H9 (cell line): ENCODE data around the gene VPS25. TPM values are rescaled to one million over a fixed set of nuclear protein-coding genes. Genes with fewer than 3 reads are reported as not detected.
"Not testable (repeated sequence)": the region's sequence is repeated elsewhere in the genome, so short reads cannot be mapped to it uniquely, and the experiment has no call there.

Experiments used
- DNase-seq: peaks from one replicate; pipeline ENCODE4 v3.0.0-alpha.2; 2017
- H2AFZ ChIP-seq: one replicate; pipeline ENCODE4 v1.6.1; 2013; ENCODE audit warnings: mild to moderate bottlenecking, low read length, control low read depth, moderate library complexity
- H2AK5ac ChIP-seq: 2 replicates; pipeline ENCODE4 v1.6.1; 2013; ENCODE audit warnings: low read length, control low read depth, mixed read lengths; ENCODE audit not compliant: insufficient read length
- H2BK120ac ChIP-seq: one replicate; pipeline ENCODE4 v1.6.1; 2013; ENCODE audit warnings: low read depth, mild to moderate bottlenecking, low read length, control low read depth, inconsistent platforms; ENCODE audit not compliant: poor library complexity, severe bottlenecking
- H2BK12ac ChIP-seq: 2 replicates; pipeline ENCODE4 v1.6.1; 2013; ENCODE audit warnings: low read length, control low read depth, mixed read lengths, low read depth; ENCODE audit not compliant: insufficient read length
- H2BK15ac ChIP-seq: 2 replicates; pipeline ENCODE4 v1.6.1; 2013; ENCODE audit warnings: low read depth, low read length, control low read depth
- H2BK20ac ChIP-seq: one replicate; pipeline ENCODE4 v1.6.1; 2013; ENCODE audit warnings: low read depth, mild to moderate bottlenecking, low read length, control low read depth, inconsistent platforms; ENCODE audit not compliant: poor library complexity, severe bottlenecking
- H2BK5ac ChIP-seq: 2 replicates; pipeline ENCODE4 v1.6.1; 2013; ENCODE audit warnings: low read length, control low read depth, mixed read lengths; ENCODE audit not compliant: insufficient read length
- H3K14ac ChIP-seq: 2 replicates; pipeline ENCODE4 v1.6.1; 2013; ENCODE audit warnings: low read length, control low read depth; ENCODE audit not compliant: insufficient read depth
- H3K18ac ChIP-seq: 2 replicates; pipeline ENCODE4 v1.6.1; 2013; ENCODE audit warnings: low read depth, mild to moderate bottlenecking, mixed read lengths, low read length, control low read depth; ENCODE audit not compliant: insufficient read length
- H3K23ac ChIP-seq: 2 replicates; pipeline ENCODE4 v1.6.1; 2013; ENCODE audit warnings: low read length, control low read depth, mixed read lengths, low read depth; ENCODE audit not compliant: insufficient read length
- H3K23me2 ChIP-seq: 2 replicates; pipeline ENCODE4 v1.6.1; 2013; ENCODE audit warnings: low read depth, mild to moderate bottlenecking, mixed read lengths, low read length, control low read depth; ENCODE audit not compliant: insufficient read length, poor library complexity, severe bottlenecking
- H3K27ac ChIP-seq: 2 replicates; pipeline ENCODE4 v1.5.1; 2013; ENCODE audit warnings: low read length, control low read depth, mixed read lengths, low read depth; ENCODE audit not compliant: insufficient read length
- H3K27me3 ChIP-seq: 2 replicates; pipeline ENCODE4 v1.6.1; 2013; ENCODE audit warnings: low read length, control low read depth, inconsistent platforms; ENCODE audit not compliant: insufficient read depth
- H3K4ac ChIP-seq: 2 replicates; pipeline ENCODE4 v1.6.1; 2013; ENCODE audit warnings: low read depth, mild to moderate bottlenecking, control low read depth, inconsistent platforms, low read length, moderate library complexity
- H3K4me1 ChIP-seq: 2 replicates; pipeline ENCODE4 v1.6.1; 2013; ENCODE audit warnings: low read length, control low read depth, inconsistent platforms; ENCODE audit not compliant: insufficient read depth
- H3K4me2 ChIP-seq: 2 replicates; pipeline ENCODE4 v1.6.1; 2013; ENCODE audit warnings: low read length, control low read depth, mixed read lengths; ENCODE audit not compliant: insufficient read length, insufficient read depth
- H3K56ac ChIP-seq: 2 replicates; pipeline ENCODE4 v1.6.1; 2013; ENCODE audit warnings: low read depth, mild to moderate bottlenecking, mixed read lengths, low read length, control low read depth; ENCODE audit not compliant: insufficient read length
- H3K79me1 ChIP-seq: 2 replicates; pipeline ENCODE4 v1.6.1; 2013; ENCODE audit warnings: low read depth, mild to moderate bottlenecking, moderate library complexity, low read length, control low read depth, inconsistent platforms; ENCODE audit not compliant: insufficient read depth, poor library complexity, severe bottlenecking
- H3K79me2 ChIP-seq: 2 replicates; pipeline ENCODE4 v1.6.1; 2013; ENCODE audit warnings: low read length, control low read depth, inconsistent platforms; ENCODE audit not compliant: insufficient read depth
- H3K9ac ChIP-seq: 2 replicates; pipeline ENCODE4 v1.6.1; 2013; ENCODE audit warnings: low read length, control low read depth, mixed read lengths; ENCODE audit not compliant: insufficient read length; ENCODE audit errors: extremely low read depth
- H3K9me3 ChIP-seq: one replicate; pipeline ENCODE4 v1.6.1; 2013; ENCODE audit warnings: low read depth, low read length, inconsistent platforms; ENCODE audit not compliant: control insufficient read depth
- H3T11ph ChIP-seq: one replicate; pipeline ENCODE4 v1.6.1; 2013; ENCODE audit warnings: mild to moderate bottlenecking, low read length, control low read depth, inconsistent platforms
- H4K20me1 ChIP-seq: one replicate; pipeline ENCODE4 v1.6.1; 2013; ENCODE audit not compliant: control insufficient read depth, insufficient read length, insufficient read depth
- H4K5ac ChIP-seq: 2 replicates; pipeline ENCODE4 v1.6.1; 2013; ENCODE audit warnings: low read depth, mild to moderate bottlenecking, mixed read lengths, low read length, control low read depth; ENCODE audit not compliant: insufficient read length
- H4K8ac ChIP-seq: replicated peaks from 2 replicates; pipeline ENCODE4 v1.6.1; 2013; ENCODE audit warnings: low read length, control low read depth, mixed read lengths, low read depth; ENCODE audit not compliant: insufficient read length
- H4K91ac ChIP-seq: 2 replicates; pipeline ENCODE4 v1.6.1; 2013; ENCODE audit warnings: low read depth, mild to moderate bottlenecking, moderate library complexity, mixed read lengths, low read length, control low read depth; ENCODE audit not compliant: insufficient read length
- H3K27ac Mint-ChIP-seq, 3 experiments: 2 replicates in 2 of 3; 3 replicates in 1 of 3; pipeline ENCODE4 v1.8.0; 2020 to 2021; ENCODE audit warnings: mixed read lengths in 3 of 3, mild to moderate bottlenecking in 1 of 3, moderate library complexity in 1 of 3
- H3K27me3 Mint-ChIP-seq: 2 replicates; pipeline ENCODE4 v1.8.0; 2021; ENCODE audit warnings: low read depth, mild to moderate bottlenecking, moderate library complexity, mixed read lengths
- H3K36me3 Mint-ChIP-seq, 3 experiments: 2 replicates in 2 of 3; 3 replicates in 1 of 3; pipeline ENCODE4 v1.8.0; 2020 to 2021; ENCODE audit warnings: low read depth in 3 of 3, mixed read lengths in 3 of 3; ENCODE audit not compliant: insufficient read depth in 1 of 3
- H3K4me1 Mint-ChIP-seq, 2 experiments: 2 replicates each; pipeline ENCODE4 v1.8.0; 2020; ENCODE audit warnings: mixed read lengths in 2 of 2
- H3K4me3 Mint-ChIP-seq, 2 experiments: 2 replicates in 1 of 2; 3 replicates in 1 of 2; pipeline ENCODE4 v1.8.0; 2020 to 2021; ENCODE audit warnings: mild to moderate bottlenecking in 2 of 2, mixed read lengths in 2 of 2, moderate library complexity in 1 of 2
- H3K9me3 Mint-ChIP-seq, 2 experiments: 2 replicates in 1 of 2; 3 replicates in 1 of 2; pipeline ENCODE4 v1.8.0; 2020; ENCODE audit warnings: mild to moderate bottlenecking in 2 of 2, mixed read lengths in 2 of 2, moderate library complexity in 1 of 2
- WGBS: extraction: QIAGEN DNeasy Blood & Tissue Kit; methylation state at CpG from one replicate; pipeline ENCODE4 v1.1.7; 2013; ENCODE audit warnings: missing lambda C conversion rate, low lambda C conversion rate, mixed read lengths; ENCODE audit not compliant: insufficient read length; ENCODE audit errors: extremely low coverage; 5-methylcytosine and 5-hydroxymethylcytosine counted together
- total RNA-seq: library from RNA; stranded (reverse); gene quantifications from 2 replicates; pipeline ENCODE4 v1.2.1, GENCODE V29; 2021

Gene VPS25
- total RNA-seq, 1 experiment from 2014 or later: 113 TPM

DNA sequence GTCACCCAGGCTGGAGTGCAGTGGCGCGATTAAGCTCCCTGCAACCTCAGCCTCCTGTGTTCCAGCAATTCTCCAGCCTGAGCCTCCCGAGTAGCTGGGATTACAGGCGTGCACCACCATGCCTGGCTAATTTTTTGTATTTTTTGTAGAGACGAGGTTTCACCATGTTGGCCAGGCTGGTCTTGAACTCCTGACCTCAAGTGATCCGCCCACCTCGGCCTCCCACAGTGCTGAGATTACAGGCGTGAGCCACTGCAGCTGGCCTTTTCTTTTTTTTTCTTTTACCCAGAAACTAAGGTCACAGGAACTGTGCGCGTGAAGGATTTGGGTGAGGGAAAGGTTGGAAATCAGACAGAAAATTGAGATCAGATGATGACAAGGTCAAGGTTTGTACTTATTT lies 3.3 kb upstream of the VPS25 start:
- not testable (repeated sequence) for H3K27ac ChIP-seq, H3K4me3 Mint-ChIP-seq, H2BK15ac ChIP-seq, H3K14ac ChIP-seq, H3K23me2 ChIP-seq, H3T11ph ChIP-seq, H3K9me3 Mint-ChIP-seq, H3K4ac ChIP-seq, H4K20me1 ChIP-seq, H3K79me1 ChIP-seq, DNase-seq, H2BK120ac ChIP-seq, H2AFZ ChIP-seq, H3K36me3 Mint-ChIP-seq, H2BK12ac ChIP-seq, H4K5ac ChIP-seq, H2BK20ac ChIP-seq, H3K56ac ChIP-seq, H3K9me3 ChIP-seq, H2BK5ac ChIP-seq, H3K79me2 ChIP-seq, H4K91ac ChIP-seq, H4K8ac ChIP-seq, H3K23ac ChIP-seq, H3K4me1 ChIP-seq, H2AK5ac ChIP-seq, H3K27ac Mint-ChIP-seq, H3K27me3 ChIP-seq, H3K18ac ChIP-seq, H3K4me2 ChIP-seq, H3K9ac ChIP-seq
- WGBS: no CpG with 5 or more reads among the region's 10 CpGs
- Mint-ChIP-seq H3K4me1 (peaks cover 8 to 11% of the 10 kb centered on the region in 2 experiments), H3K27me3 (peaks cover 10% of the 10 kb centered on the region)
